Vagina (tissue), 2 donors: Measurements from ENCODE around the gene TTLL11.

ENCODE experiments used
- POLR2A ChIP-seq, 2 donors: fragments of 450-650 bp; IDR thresholded peaks; one replicate each; pipeline ENCODE4 v1.6.1; 2017; ENCODE audit warnings: antibody characterized with exemption in 2 of 2, mild to moderate bottlenecking in 2 of 2, moderate library complexity in 2 of 2
- POLR2AphosphoS5 ChIP-seq, 2 donors: sonication (generic); formaldehyde crosslinking; IDR thresholded peaks; one replicate each; pipeline ENCODE4 v1.9.0; 2017; ENCODE audit warnings: antibody characterized with exemption in 2 of 2, mild to moderate bottlenecking in 2 of 2, low read depth in 1 of 2; ENCODE audit not compliant: insufficient read depth in 1 of 2
- TF ChIP-seq, protein P1 (sequence below), 3 experiments: fragments of 450-650 bp in 2 of 3; fragments of 200-600 bp in 1 of 3; sonication (generic) in 1 of 3; IDR thresholded peaks; one replicate each; pipeline ENCODE4 v1.5.1; 2017 to 2019; ENCODE audit warnings: antibody characterized with exemption in 3 of 3, mild to moderate bottlenecking in 2 of 3, moderate library complexity in 2 of 3

DNA sequence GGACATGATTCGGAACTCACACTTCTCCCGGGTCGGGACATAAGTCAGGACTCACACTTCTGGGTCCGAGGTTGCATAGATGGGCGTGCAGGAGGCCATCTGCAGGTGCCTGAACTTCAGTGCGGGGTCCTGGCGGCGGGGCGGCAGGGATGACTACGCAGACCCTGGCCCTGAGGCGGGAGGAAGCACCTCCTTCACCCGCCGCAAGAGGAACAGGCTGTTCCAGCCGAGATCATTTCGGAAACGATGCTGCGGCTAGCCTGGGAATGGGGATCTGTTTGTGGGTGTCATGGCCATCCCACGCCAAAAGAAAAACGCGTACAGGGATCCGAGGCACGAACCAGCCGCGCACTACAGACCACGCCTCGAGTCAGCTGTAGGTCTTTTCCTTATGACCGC is 196.6 kb downstream of the TTLL11 start:
- no peak for TF ChIP-seq POLR2A (IDR thresholded peaks at IDR 0.05)
- TF ChIP-seq, protein P1, sequence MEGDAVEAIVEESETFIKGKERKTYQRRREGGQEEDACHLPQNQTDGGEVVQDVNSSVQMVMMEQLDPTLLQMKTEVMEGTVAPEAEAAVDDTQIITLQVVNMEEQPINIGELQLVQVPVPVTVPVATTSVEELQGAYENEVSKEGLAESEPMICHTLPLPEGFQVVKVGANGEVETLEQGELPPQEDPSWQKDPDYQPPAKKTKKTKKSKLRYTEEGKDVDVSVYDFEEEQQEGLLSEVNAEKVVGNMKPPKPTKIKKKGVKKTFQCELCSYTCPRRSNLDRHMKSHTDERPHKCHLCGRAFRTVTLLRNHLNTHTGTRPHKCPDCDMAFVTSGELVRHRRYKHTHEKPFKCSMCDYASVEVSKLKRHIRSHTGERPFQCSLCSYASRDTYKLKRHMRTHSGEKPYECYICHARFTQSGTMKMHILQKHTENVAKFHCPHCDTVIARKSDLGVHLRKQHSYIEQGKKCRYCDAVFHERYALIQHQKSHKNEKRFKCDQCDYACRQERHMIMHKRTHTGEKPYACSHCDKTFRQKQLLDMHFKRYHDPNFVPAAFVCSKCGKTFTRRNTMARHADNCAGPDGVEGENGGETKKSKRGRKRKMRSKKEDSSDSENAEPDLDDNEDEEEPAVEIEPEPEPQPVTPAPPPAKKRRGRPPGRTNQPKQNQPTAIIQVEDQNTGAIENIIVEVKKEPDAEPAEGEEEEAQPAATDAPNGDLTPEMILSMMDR (IDR thresholded peaks at IDR 0.05) = no peak
- TF ChIP-seq POLR2AphosphoS5 (IDR thresholded peaks at IDR 0.05; ENCODE audit: insufficient read depth in 1 of 2, low read depth in 1 of 2) = no peak
